Measurements from ENCODE around the gene ENPP5.

DNA sequence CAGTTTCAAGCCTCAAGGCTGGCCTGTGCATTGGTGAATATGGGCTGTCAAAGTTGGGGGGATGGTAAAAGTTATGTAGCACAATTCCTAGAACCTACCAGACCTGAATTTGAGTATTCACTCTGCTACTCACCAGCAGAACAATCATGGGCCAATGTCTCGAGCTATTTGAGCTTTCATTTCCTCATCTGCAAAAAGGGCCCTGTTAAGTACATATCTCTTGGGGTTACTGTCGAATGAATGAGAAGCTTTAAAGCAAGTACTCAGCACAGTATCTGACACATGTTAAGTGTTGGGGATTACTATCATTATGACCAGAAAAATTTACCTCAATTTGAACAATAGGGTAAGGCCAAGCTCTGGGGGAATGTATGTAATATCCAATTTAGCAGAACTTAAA lies 54.5 kb downstream of the ENPP5 start:
- TF ChIP-seq, protein P1, sequence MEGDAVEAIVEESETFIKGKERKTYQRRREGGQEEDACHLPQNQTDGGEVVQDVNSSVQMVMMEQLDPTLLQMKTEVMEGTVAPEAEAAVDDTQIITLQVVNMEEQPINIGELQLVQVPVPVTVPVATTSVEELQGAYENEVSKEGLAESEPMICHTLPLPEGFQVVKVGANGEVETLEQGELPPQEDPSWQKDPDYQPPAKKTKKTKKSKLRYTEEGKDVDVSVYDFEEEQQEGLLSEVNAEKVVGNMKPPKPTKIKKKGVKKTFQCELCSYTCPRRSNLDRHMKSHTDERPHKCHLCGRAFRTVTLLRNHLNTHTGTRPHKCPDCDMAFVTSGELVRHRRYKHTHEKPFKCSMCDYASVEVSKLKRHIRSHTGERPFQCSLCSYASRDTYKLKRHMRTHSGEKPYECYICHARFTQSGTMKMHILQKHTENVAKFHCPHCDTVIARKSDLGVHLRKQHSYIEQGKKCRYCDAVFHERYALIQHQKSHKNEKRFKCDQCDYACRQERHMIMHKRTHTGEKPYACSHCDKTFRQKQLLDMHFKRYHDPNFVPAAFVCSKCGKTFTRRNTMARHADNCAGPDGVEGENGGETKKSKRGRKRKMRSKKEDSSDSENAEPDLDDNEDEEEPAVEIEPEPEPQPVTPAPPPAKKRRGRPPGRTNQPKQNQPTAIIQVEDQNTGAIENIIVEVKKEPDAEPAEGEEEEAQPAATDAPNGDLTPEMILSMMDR (IDR thresholded peaks at IDR 0.05), result no peak
- TF ChIP-seq EZH2phosphoT487 (IDR thresholded peaks at IDR 0.05), result no peak
